CD4-positive, alpha-beta T cell treated with Interleukin-6 at 100 ng/mL for 8 hours (primary cell): Measurements from ENCODE around the gene ZNF566.
"Not testable (repeated sequence)": the region's sequence is repeated elsewhere in the genome, so short reads cannot be mapped to it uniquely, and the experiment has no call there.

Experiments used
- DNase-seq: peaks from one replicate; pipeline ENCODE4 v3.0.0-alpha.2; 2020; ENCODE audit warnings: mixed read lengths, low spot score

ZNF566 gene

GRCh38 chr19:36489118-36489919, at the start of gene ZNF566:
ZNF566 (minus strand) TSS chr19:36489561; CDS start chr19:36476557, 13,004 bp downstream.
- peak; percentile 96 for DNase-seq

- DNase-seq, result no peak
Measured at GRCh38 chr19:36528921-36529518, 39.7 kb upstream of the ZNF566 start.

GRCh38 chr19:36528194-36528920, 39.0 kb upstream of the ZNF566 start, which contains the start of gene ZNF260:
ZNF260 (minus strand) TSS chr19:36528271; CDS start chr19:36515238, 13,033 bp downstream.
- peak; percentile 94 for DNase-seq

- no peak for DNase-seq
Measured at GRCh38 chr19:36527873-36528193, 38.5 kb upstream of the ZNF566 start.

GRCh38 chr19:36527341-36527740, 38.0 kb upstream of the ZNF566 start:
- DNase-seq, result no peak

- no peak for DNase-seq
Measured at GRCh38 chr19:36526581-36526980, 37.2 kb upstream of the ZNF566 start.

GRCh38 chr19:36524617-36525016, 35.3 kb upstream of the ZNF566 start:
- no peak for DNase-seq

GRCh38 chr19:36514012-36514612, 24.8 kb upstream of the ZNF566 start:
- DNase-seq, result no peak

GRCh38 chr19:36508325-36508724, 19.0 kb upstream of the ZNF566 start:
- DNase-seq, result no peak

- DNase-seq, result no peak
Measured at GRCh38 chr19:36501973-36502372, 12.6 kb upstream of the ZNF566 start.

GRCh38 chr19:36497001-36497400, 7.6 kb upstream of the ZNF566 start:
- DNase-seq, result no peak

GRCh38 chr19:36492689-36493453, 3.5 kb upstream of the ZNF566 start:
- peak; percentile 6 for DNase-seq

GRCh38 chr19:36490846-36491245, 1.5 kb upstream of the ZNF566 start:
- DNase-seq, result not testable (repeated sequence)

- peak; percentile 78 for DNase-seq
Measured at GRCh38 chr19:36489920-36490415, 607 bp upstream of the ZNF566 start.

GRCh38 chr19:36488846-36489117, 579 bp downstream of the ZNF566 start:
- DNase-seq, result no peak

- no peak for DNase-seq
Measured at GRCh38 chr19:36488118-36488845, 1.1 kb downstream of the ZNF566 start.

GRCh38 chr19:36483653-36484052, 5.7 kb downstream of the ZNF566 start:
- DNase-seq, result no peak

GRCh38 chr19:36482876-36483275, 6.5 kb downstream of the ZNF566 start:
- DNase-seq, result no peak

GRCh38 chr19:36460046-36460445, 29.3 kb downstream of the ZNF566 start:
- DNase-seq, result no peak

- DNase-seq, result no peak
Measured at GRCh38 chr19:36456831-36457230, 32.5 kb downstream of the ZNF566 start.

GRCh38 chr19:36449059-36449670, 40.2 kb downstream of the ZNF566 start:
- no peak for DNase-seq
